ENCODE data around the gene SPACDR. TPM values are rescaled to one million over a fixed set of nuclear protein-coding genes. Genes with fewer than 3 reads are reported as not detected.

SPACDR gene
- total RNA-seq, 1 donor from 2014 or later = not detected

DNA sequence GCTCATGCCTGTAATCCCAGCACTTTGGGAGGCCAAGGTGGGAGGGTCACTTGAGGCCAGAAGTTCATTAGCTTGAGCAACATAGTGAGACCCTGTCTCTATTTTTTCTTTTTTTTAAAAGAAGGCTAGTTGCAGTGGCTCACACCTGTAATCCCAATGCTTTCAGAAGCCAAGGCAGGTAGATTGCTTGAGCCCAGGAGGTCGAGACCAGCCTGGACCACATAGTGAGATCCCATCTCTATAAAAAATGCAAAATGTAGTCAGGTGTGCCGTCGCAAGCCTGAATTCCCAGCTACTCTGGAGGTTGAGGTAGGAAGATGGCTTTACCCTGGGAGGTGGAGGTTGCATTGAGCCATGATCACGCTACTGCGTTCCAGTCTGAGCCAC lies 27.1 kb upstream of the SPACDR start:
- no peak overlapping the region for H3K4me3 ChIP-seq
- no peaks in the 10 kb centered on the region for H3K79me2 ChIP-seq (ENCODE audit: low read depth)
- H3K4me1 ChIP-seq = peaks cover 38% of the 10 kb centered on the region
- peaks cover 4% of the 10 kb centered on the region for H3F3A ChIP-seq (ENCODE audit: low read depth)
- DNase-seq (ENCODE audit: low spot score) = no peak
- no peak overlapping the region for H3K27ac ChIP-seq
- H3K4me3 Mint-ChIP-seq = peak overlapping the region; percentile 55
- TF ChIP-seq, protein P1, sequence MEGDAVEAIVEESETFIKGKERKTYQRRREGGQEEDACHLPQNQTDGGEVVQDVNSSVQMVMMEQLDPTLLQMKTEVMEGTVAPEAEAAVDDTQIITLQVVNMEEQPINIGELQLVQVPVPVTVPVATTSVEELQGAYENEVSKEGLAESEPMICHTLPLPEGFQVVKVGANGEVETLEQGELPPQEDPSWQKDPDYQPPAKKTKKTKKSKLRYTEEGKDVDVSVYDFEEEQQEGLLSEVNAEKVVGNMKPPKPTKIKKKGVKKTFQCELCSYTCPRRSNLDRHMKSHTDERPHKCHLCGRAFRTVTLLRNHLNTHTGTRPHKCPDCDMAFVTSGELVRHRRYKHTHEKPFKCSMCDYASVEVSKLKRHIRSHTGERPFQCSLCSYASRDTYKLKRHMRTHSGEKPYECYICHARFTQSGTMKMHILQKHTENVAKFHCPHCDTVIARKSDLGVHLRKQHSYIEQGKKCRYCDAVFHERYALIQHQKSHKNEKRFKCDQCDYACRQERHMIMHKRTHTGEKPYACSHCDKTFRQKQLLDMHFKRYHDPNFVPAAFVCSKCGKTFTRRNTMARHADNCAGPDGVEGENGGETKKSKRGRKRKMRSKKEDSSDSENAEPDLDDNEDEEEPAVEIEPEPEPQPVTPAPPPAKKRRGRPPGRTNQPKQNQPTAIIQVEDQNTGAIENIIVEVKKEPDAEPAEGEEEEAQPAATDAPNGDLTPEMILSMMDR (IDR thresholded peaks at IDR 0.05) = no peak
- TF ChIP-seq EZH2phosphoT487 (IDR thresholded peaks at IDR 0.05) (no peak), EZH2 (IDR thresholded peaks at IDR 0.05) (no peak)
- no peaks in the 10 kb centered on the region for H3K9me3 Mint-ChIP-seq
- H3K36me3 ChIP-seq = no peaks in the 10 kb centered on the region
- H3K4me2 ChIP-seq = no peak overlapping the region
- no peak overlapping the region for H2AFZ ChIP-seq (replicated peaks)
- peaks cover 6% of the 10 kb centered on the region for H3K27me3 Mint-ChIP-seq (ENCODE audit: insufficient read depth, low read depth)
- peaks cover 17% of the 10 kb centered on the region for H3K27me3 ChIP-seq
- H3K9me3 ChIP-seq (ENCODE audit: low read depth) = no peaks in the 10 kb centered on the region
- peaks cover 60% of the 10 kb centered on the region for H3K4me1 Mint-ChIP-seq
- H3K36me3 Mint-ChIP-seq = peaks cover 10% of the 10 kb centered on the region
- H3K27ac Mint-ChIP-seq = peak overlapping the region; percentile 69
- no peaks in the 10 kb centered on the region for H4K20me1 ChIP-seq (ENCODE audit: low read depth)
- H3K9ac ChIP-seq = no peak overlapping the region

DNA sequence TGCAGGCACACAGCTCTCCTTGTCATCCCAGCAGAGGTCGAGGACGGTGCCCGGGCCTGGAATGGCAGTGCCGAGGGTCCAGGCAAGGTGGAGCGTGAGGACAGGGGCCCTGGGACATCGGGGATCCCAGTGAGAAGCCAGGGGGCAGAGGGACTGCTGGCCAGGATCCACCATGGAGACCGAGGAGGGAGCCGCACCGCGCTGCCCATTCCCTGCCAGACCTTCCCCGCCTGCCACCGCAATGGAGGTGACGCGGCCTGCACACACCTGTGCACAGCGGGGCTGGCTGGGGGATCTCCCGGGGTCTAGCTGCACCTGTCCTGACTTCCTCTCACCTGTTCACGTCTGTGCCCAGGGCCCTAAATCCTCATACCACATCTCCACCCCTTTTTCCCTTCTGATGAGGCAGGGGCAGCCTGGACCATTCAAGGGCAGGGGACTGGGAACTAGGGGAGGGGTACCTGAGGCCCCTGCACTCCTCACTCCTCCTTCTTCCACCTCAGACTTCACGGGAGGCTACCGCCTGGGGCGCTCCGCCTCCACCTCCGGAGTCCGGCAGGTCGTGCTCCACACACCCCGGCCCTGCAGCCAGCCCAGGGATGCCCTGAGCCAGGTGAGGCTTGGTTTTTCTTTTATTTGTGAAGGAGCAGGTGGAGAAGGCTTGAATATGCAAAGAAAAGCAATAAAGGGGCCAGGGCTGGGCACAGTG lies 26.6 kb upstream of the SPACDR start:
- Histone ChIP-seq H3K4me1 (peaks cover 39% of the 10 kb centered on the region), H3K27me3 (peaks cover 17% of the 10 kb centered on the region), H3K79me2 (ENCODE audit: low read depth) (no peaks in the 10 kb centered on the region), H3F3A (ENCODE audit: low read depth) (peaks cover 4% of the 10 kb centered on the region), H3K36me3 (no peaks in the 10 kb centered on the region), H3K9ac (no peak overlapping the region), H2AFZ (replicated peaks) (no peak overlapping the region), H3K27ac (no peak overlapping the region), H3K9me3 (ENCODE audit: low read depth) (no peaks in the 10 kb centered on the region), H4K20me1 (ENCODE audit: low read depth) (no peaks in the 10 kb centered on the region), H3K4me2 (peak overlapping the region; percentile 75), H3K4me3 (no peak overlapping the region)
- peak overlapping the region; percentile 99 for H3K27ac Mint-ChIP-seq
- no peak for DNase-seq (ENCODE audit: low spot score)
- no peak for TF ChIP-seq EZH2phosphoT487 (IDR thresholded peaks at IDR 0.05)
- TF ChIP-seq, protein P1 (IDR thresholded peaks at IDR 0.05) = no peak
- no peak for TF ChIP-seq EZH2 (IDR thresholded peaks at IDR 0.05)
- H3K4me3 Mint-ChIP-seq = peak overlapping the region; percentile 82
- H3K36me3 Mint-ChIP-seq = peaks cover 11% of the 10 kb centered on the region
- H3K9me3 Mint-ChIP-seq = no peaks in the 10 kb centered on the region
- peaks cover 66% of the 10 kb centered on the region for H3K4me1 Mint-ChIP-seq
- H3K27me3 Mint-ChIP-seq (ENCODE audit: insufficient read depth, low read depth) = peaks cover 4% of the 10 kb centered on the region

DNA sequence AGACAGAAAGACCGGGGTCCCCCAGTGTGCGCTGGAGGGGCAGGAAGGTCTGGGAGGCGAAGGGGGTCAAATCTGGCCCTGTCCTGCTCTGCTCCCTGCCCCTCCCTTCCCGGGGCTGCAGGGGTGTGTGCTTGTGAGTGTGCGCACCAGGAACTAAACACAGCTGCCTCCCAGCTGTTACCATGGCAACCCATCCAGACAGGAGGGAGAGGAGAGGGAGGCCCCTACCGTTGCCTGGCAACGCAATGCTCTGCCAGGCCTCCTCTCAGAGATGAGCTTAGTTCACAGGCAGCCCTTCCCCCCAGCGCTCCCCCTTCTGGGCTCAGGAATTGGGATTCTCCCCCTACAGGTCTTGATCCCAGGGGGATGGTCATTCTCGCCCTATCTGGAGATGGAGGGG lies 25.8 kb upstream of the SPACDR start:
- H3K4me1 ChIP-seq = peaks cover 46% of the 10 kb centered on the region
- H2AFZ ChIP-seq (replicated peaks) = no peak overlapping the region
- H3K79me2 ChIP-seq (ENCODE audit: low read depth) = no peaks in the 10 kb centered on the region
- DNase-seq (ENCODE audit: low spot score) = peak; percentile 100
- peak overlapping the region; percentile 82 for H3K4me3 Mint-ChIP-seq
- TF ChIP-seq EZH2 (IDR thresholded peaks at IDR 0.05) (no peak), EZH2phosphoT487 (IDR thresholded peaks at IDR 0.05) (no peak)
- TF ChIP-seq, protein P1 (IDR thresholded peaks at IDR 0.05) = peak; percentile 28
- peaks cover 4% of the 10 kb centered on the region for H4K20me1 ChIP-seq (ENCODE audit: low read depth)
- H3K27me3 Mint-ChIP-seq (ENCODE audit: insufficient read depth, low read depth) = peaks cover 4% of the 10 kb centered on the region
- peaks cover 4% of the 10 kb centered on the region for H3F3A ChIP-seq (ENCODE audit: low read depth)
- H3K4me2 ChIP-seq = peak overlapping the region; percentile 75
- peaks cover 17% of the 10 kb centered on the region for H3K27me3 ChIP-seq
- H3K9me3 Mint-ChIP-seq = no peaks in the 10 kb centered on the region
- H3K36me3 ChIP-seq = no peaks in the 10 kb centered on the region
- no peaks in the 10 kb centered on the region for H3K9me3 ChIP-seq (ENCODE audit: low read depth)
- no peak overlapping the region for H3K9ac ChIP-seq
- H3K27ac Mint-ChIP-seq = peak overlapping the region; percentile 99
- H3K36me3 Mint-ChIP-seq = peaks cover 10% of the 10 kb centered on the region
- H3K4me1 Mint-ChIP-seq = peaks cover 71% of the 10 kb centered on the region
- peak overlapping the region; percentile 10 for H3K4me3 ChIP-seq
- H3K27ac ChIP-seq = no peak overlapping the region

All from neural progenitor cell (in vitro differentiated cells).